Vagina (tissue), 2 donors: ENCODE measurements around the gene PHF23.

ENCODE experiments used
- POLR2A ChIP-seq, 2 donors: fragments of 450-650 bp; IDR thresholded peaks; one replicate each; pipeline ENCODE4 v1.6.1; 2017; ENCODE audit warnings: antibody characterized with exemption in 2 of 2, mild to moderate bottlenecking in 2 of 2, moderate library complexity in 2 of 2
- POLR2AphosphoS5 ChIP-seq, 2 donors: sonication (generic); formaldehyde crosslinking; IDR thresholded peaks; one replicate each; pipeline ENCODE4 v1.9.0; 2017; ENCODE audit warnings: antibody characterized with exemption in 2 of 2, mild to moderate bottlenecking in 2 of 2, low read depth in 1 of 2; ENCODE audit not compliant: insufficient read depth in 1 of 2
- TF ChIP-seq, protein P1 (sequence below), 3 experiments: fragments of 450-650 bp in 2 of 3; fragments of 200-600 bp in 1 of 3; sonication (generic) in 1 of 3; IDR thresholded peaks; one replicate each; pipeline ENCODE4 v1.5.1; 2017 to 2019; ENCODE audit warnings: antibody characterized with exemption in 3 of 3, mild to moderate bottlenecking in 2 of 3, moderate library complexity in 2 of 3

DNA sequence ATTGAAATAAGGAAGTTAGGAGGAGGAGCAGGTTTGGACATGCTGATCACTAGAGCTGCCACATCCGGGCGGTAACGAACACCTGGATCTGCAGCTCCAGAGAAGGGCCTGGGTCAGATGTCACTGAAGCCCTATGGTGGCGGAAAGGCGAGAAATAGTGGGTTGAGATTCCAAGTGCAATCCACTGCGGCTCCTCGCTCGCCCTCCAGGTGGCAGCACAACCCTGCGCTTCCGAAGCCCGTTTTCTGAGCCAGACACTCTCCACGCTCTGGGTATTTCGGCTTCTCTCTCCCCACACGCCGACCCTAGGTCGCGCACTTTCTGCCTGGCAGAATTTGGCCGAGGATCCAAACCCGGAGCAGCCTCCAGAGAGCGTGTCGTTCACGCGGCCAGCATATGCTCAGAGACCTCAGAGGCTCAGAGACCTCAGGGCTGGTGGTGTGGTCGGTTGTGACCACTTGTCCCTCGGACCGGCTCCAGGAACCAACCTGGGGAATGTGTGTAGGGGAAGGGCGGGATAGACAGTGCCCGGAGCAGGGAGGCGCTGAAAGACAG lies 41.3 kb upstream of the PHF23 start:
- TF ChIP-seq, protein P1, sequence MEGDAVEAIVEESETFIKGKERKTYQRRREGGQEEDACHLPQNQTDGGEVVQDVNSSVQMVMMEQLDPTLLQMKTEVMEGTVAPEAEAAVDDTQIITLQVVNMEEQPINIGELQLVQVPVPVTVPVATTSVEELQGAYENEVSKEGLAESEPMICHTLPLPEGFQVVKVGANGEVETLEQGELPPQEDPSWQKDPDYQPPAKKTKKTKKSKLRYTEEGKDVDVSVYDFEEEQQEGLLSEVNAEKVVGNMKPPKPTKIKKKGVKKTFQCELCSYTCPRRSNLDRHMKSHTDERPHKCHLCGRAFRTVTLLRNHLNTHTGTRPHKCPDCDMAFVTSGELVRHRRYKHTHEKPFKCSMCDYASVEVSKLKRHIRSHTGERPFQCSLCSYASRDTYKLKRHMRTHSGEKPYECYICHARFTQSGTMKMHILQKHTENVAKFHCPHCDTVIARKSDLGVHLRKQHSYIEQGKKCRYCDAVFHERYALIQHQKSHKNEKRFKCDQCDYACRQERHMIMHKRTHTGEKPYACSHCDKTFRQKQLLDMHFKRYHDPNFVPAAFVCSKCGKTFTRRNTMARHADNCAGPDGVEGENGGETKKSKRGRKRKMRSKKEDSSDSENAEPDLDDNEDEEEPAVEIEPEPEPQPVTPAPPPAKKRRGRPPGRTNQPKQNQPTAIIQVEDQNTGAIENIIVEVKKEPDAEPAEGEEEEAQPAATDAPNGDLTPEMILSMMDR (IDR thresholded peaks at IDR 0.05), result peak; percentile 83 to 92 (median 90)
- no peak for TF ChIP-seq POLR2A (IDR thresholded peaks at IDR 0.05)
- TF ChIP-seq POLR2AphosphoS5 (IDR thresholded peaks at IDR 0.05; ENCODE audit: insufficient read depth in 1 of 2, low read depth in 1 of 2), result peak in 1 of 2 donors; percentile 51
